ENCODE measurements around the gene IQUB. TPM values are rescaled to one million over a fixed set of nuclear protein-coding genes. Genes with fewer than 3 reads are reported as not detected.
"Not testable (repeated sequence)": the region's sequence is repeated elsewhere in the genome, so short reads cannot be mapped to it uniquely, and the experiment has no call there.

Gene IQUB
- total and polyA plus RNA-seq, 2 donors (not counting 1 experiment from before 2014, with no cell fraction given), result 0.09 to 0.83 TPM

DNA sequence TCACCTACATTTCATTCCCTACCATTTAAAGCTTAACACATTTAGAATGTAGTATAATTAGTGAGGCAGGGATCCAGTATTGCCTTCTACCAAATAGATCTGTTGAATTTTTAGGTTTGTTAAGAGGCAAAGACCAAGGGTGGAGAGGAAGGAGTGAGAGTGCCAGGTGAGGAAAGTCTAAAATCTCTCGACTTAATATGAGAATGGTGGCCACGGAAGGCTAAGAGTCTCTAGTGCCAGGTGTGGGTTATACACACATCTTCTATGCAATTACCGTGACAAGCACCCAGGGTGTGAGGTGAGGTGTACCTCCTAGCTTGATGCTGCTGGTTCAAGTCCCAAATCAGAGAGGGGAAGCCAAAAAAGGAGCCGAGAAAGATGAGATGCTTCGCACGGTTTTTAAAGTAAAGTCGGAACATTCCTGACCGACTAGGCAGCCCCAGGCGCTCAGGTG lies 439 bp downstream of the IQUB start:
- Histone ChIP-seq H3K9ac (ENCODE audit: insufficient read depth, low read length) (peak overlapping the region; percentile 55), H3K9me3 (ENCODE audit: control insufficient read depth, insufficient read depth, low read depth, low read length) (no peaks in the 10 kb centered on the region), H3K27ac (ENCODE audit: insufficient read depth, low read length) (peak overlapping the region; percentile 75), H3K4me2 (ENCODE audit: extremely low read depth, insufficient read depth, low read length) (peak overlapping the region; percentile 81), H3K27me3 (ENCODE audit: control insufficient read depth, insufficient read depth, low read length) (no peaks in the 10 kb centered on the region), H3K4me3 (replicated peaks in 1 of 4; ENCODE audit: control extremely low read depth in 1 of 4, insufficient read depth in 1 of 4, low read depth in 3 of 4, low read length in 4 of 4) (peak overlapping the region; percentile 75 to 85 (median 78)), H3K4me1 (ENCODE audit: control insufficient read depth, extremely low read depth, insufficient read depth, low read length) (peaks cover 4% of the 10 kb centered on the region), H3K79me2 (ENCODE audit: control insufficient read depth, insufficient read depth, low read length) (no peaks in the 10 kb centered on the region), H4K20me1 (ENCODE audit: control insufficient read depth, extremely low read depth, insufficient read depth, low read length) (no peaks in the 10 kb centered on the region), H2AFZ (ENCODE audit: low read length) (peak overlapping the region; percentile 95), H3K36me3 (ENCODE audit: control insufficient read depth, insufficient read depth, low read length) (no peaks in the 10 kb centered on the region)
- TF ChIP-seq CTCF (conservative IDR thresholded peaks at IDR 0.05 in 1 of 2, IDR thresholded peaks at IDR 0.05 in 1 of 2; ENCODE audit: low read depth in 1 of 2, low read length in 2 of 2) (no peak), EZH2 (IDR thresholded peaks at IDR 0.05; ENCODE audit: low read length, missing control alignments) (no peak)
- peak in 1 of 2 donors; percentile 8 for DNase-seq (ENCODE audit: low read depth in 2 of 2)

DNA sequence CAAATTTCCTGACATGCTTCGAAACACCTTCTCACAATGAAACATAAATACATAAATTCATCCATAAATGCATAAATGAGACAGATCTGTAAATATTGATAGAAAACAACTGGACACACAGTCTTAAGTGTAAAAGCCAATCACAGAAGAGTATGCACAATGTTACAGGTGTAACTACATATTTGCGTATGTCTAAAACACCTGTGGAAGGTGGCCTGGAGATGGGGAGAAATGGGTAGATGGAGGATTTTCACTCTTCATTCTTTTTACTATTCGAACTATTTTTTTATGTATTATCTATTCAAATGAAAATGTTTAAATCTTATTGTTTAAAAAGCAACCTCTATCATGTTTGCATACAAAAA lies 860 bp downstream of the IQUB start:
- DNase-seq (ENCODE audit: low read depth in 2 of 2), result no peak
- TF ChIP-seq EZH2 (IDR thresholded peaks at IDR 0.05; ENCODE audit: low read length, missing control alignments) (no peak), CTCF (conservative IDR thresholded peaks at IDR 0.05 in 1 of 2, IDR thresholded peaks at IDR 0.05 in 1 of 2; ENCODE audit: low read depth in 1 of 2, low read length in 2 of 2) (no peak)
- H4K20me1 ChIP-seq (ENCODE audit: control insufficient read depth, extremely low read depth, insufficient read depth, low read length), result no peaks in the 10 kb centered on the region
- H3K79me2 ChIP-seq (ENCODE audit: control insufficient read depth, insufficient read depth, low read length), result no peaks in the 10 kb centered on the region
- no peaks in the 10 kb centered on the region for H3K36me3 ChIP-seq (ENCODE audit: control insufficient read depth, insufficient read depth, low read length)
- no peak overlapping the region for H3K4me2 ChIP-seq (ENCODE audit: extremely low read depth, insufficient read depth, low read length)
- H3K27me3 ChIP-seq (ENCODE audit: control insufficient read depth, insufficient read depth, low read length), result no peaks in the 10 kb centered on the region
- H2AFZ ChIP-seq (ENCODE audit: low read length), result no peak overlapping the region
- H3K4me1 ChIP-seq (ENCODE audit: control insufficient read depth, extremely low read depth, insufficient read depth, low read length), result peaks cover 4% of the 10 kb centered on the region
- H3K4me3 ChIP-seq (replicated peaks in 1 of 4; ENCODE audit: control extremely low read depth in 1 of 4, insufficient read depth in 1 of 4, low read depth in 3 of 4, low read length in 4 of 4), result peak overlapping the region in 1 of 4 experiments; percentile 75
- no peak overlapping the region for H3K9ac ChIP-seq (ENCODE audit: insufficient read depth, low read length)
- no peaks in the 10 kb centered on the region for H3K9me3 ChIP-seq (ENCODE audit: control insufficient read depth, insufficient read depth, low read depth, low read length)
- H3K27ac ChIP-seq (ENCODE audit: insufficient read depth, low read length), result no peak overlapping the region

DNA sequence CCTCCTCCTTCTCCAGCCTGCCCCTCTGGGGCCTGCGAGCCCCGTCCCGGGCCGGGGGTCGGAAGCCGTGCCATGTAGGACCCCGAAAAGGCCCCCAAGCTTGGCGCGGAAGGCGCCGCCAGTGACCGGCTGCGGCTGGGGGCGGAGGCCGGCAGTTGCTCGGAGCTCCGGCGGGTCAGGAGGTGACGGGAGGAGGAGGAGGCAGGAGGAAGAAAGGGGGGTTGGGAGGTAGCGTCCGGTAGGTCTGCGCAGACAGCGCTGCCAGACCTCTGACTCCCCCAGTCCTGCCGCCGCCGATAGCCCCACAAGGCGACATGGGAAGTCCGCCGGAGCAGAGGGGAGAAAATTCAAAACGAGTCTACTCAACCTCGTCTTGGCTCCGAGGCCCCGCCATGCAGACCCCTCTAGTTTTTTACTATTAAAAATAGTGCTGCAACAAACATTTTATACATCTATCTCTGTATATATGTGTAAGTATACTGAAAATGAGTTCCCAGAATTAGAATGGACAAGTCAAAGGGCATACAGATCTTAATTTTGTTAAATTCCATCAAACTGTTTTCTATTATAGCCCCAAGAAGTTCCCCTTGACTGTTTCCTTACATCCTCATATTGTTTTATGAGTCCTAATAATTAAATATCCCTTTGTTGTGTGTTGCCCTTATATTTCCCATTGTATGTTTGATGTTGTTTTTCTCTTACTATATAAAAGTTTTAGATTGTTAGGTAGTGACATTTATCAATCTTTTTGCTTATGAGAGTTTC lies 1.4 kb downstream of the IQUB start:
- H4K20me1 ChIP-seq (ENCODE audit: control insufficient read depth, extremely low read depth, insufficient read depth, low read length); H3K27ac ChIP-seq (ENCODE audit: insufficient read depth, low read length); H3K79me2 ChIP-seq (ENCODE audit: control insufficient read depth, insufficient read depth, low read length); H3K9me3 ChIP-seq (ENCODE audit: control insufficient read depth, insufficient read depth, low read depth, low read length); H3K4me1 ChIP-seq (ENCODE audit: control insufficient read depth, extremely low read depth, insufficient read depth, low read length); H3K36me3 ChIP-seq (ENCODE audit: control insufficient read depth, insufficient read depth, low read length); H2AFZ ChIP-seq (ENCODE audit: low read length); H3K27me3 ChIP-seq (ENCODE audit: control insufficient read depth, insufficient read depth, low read length): not testable (repeated sequence)
- Histone ChIP-seq H3K4me2 (ENCODE audit: extremely low read depth, insufficient read depth, low read length) (peak overlapping the region; percentile 64), H3K4me3 (replicated peaks in 1 of 4; ENCODE audit: control extremely low read depth in 1 of 4, insufficient read depth in 1 of 4, low read depth in 3 of 4, low read length in 4 of 4) (peak overlapping the region; percentile 26 to 53 (median 40)), H3K9ac (ENCODE audit: insufficient read depth, low read length) (peak overlapping the region; percentile 23)
- DNase-seq (ENCODE audit: low read depth in 2 of 2), result peak in 1 of 2 donors; percentile 32

DNA sequence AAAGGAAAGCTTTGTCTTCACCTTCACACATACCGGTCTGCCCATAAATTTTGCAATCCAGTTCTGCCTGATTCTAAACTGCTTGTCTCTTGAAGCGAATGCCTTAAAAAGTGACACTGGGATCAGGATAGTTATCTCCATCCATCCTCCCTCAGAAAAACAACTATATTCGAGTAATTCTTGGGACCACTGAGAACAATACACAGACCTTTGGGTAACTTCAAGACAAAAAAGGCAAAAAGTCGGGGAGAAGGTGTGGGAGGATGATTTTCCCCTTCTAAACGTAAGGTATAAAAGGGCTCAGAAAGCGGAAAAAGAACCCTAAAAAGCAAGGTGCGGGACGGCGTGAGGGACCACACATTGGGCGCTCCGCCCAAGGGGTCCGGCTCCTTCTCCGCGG lies 2.1 kb downstream of the IQUB start:
- not testable (repeated sequence) for H3K27me3 ChIP-seq (ENCODE audit: control insufficient read depth, insufficient read depth, low read length); H3K36me3 ChIP-seq (ENCODE audit: control insufficient read depth, insufficient read depth, low read length); H3K9me3 ChIP-seq (ENCODE audit: control insufficient read depth, insufficient read depth, low read depth, low read length); H3K9ac ChIP-seq (ENCODE audit: insufficient read depth, low read length); H3K4me1 ChIP-seq (ENCODE audit: control insufficient read depth, extremely low read depth, insufficient read depth, low read length); H3K4me2 ChIP-seq (ENCODE audit: extremely low read depth, insufficient read depth, low read length); H3K79me2 ChIP-seq (ENCODE audit: control insufficient read depth, insufficient read depth, low read length); H3K27ac ChIP-seq (ENCODE audit: insufficient read depth, low read length); DNase-seq (ENCODE audit: low read depth in 2 of 2); H4K20me1 ChIP-seq (ENCODE audit: control insufficient read depth, extremely low read depth, insufficient read depth, low read length)
- Histone ChIP-seq H3K4me3 (replicated peaks in 1 of 4; ENCODE audit: control extremely low read depth in 1 of 4, insufficient read depth in 1 of 4, low read depth in 3 of 4, low read length in 4 of 4) (peak overlapping the region in 2 of 4 experiments; percentile 53 to 55), H2AFZ (ENCODE audit: low read length) (peak overlapping the region; percentile 23)

GRCh38 chr7:123530035-123530591 lies 4.3 kb downstream of the IQUB start:
- not testable (repeated sequence) for H3K79me2 ChIP-seq (ENCODE audit: control insufficient read depth, insufficient read depth, low read length); H3K9me3 ChIP-seq (ENCODE audit: control insufficient read depth, insufficient read depth, low read depth, low read length); H3K4me3 ChIP-seq (replicated peaks in 1 of 4; ENCODE audit: control extremely low read depth in 1 of 4, insufficient read depth in 1 of 4, low read depth in 3 of 4, low read length in 4 of 4); H2AFZ ChIP-seq (ENCODE audit: low read length); DNase-seq (ENCODE audit: low read depth in 2 of 2); H3K36me3 ChIP-seq (ENCODE audit: control insufficient read depth, insufficient read depth, low read length); H3K4me2 ChIP-seq (ENCODE audit: extremely low read depth, insufficient read depth, low read length); H3K9ac ChIP-seq (ENCODE audit: insufficient read depth, low read length); H3K4me1 ChIP-seq (ENCODE audit: control insufficient read depth, extremely low read depth, insufficient read depth, low read length); H3K27ac ChIP-seq (ENCODE audit: insufficient read depth, low read length); H3K27me3 ChIP-seq (ENCODE audit: control insufficient read depth, insufficient read depth, low read length); H4K20me1 ChIP-seq (ENCODE audit: control insufficient read depth, extremely low read depth, insufficient read depth, low read length)
